Measurements from ENCODE around the gene CIAO3.

The CIAO3 gene

GRCh38 chr16:721765-722540 is 18.8 kb downstream of the CIAO3 start:
- no peak for DNase-seq

- peak; percentile 86 for DNase-seq
Observed at GRCh38 chr16:720990-721764, 19.6 kb downstream of the CIAO3 start, which contains the start of gene ANTKMT. Gene ANTKMT (plus strand): TSS chr16:721146. CDS start chr16:721275, 129 bp downstream.

- peak; percentile 66 for DNase-seq
Observed at GRCh38 chr16:720447-720989, 20.3 kb downstream of the CIAO3 start.

GRCh38 chr16:719815-720446 is 20.9 kb downstream of the CIAO3 start:
- DNase-seq = no peak

- no peak for DNase-seq
Observed at GRCh38 chr16:718922-719321, 21.9 kb downstream of the CIAO3 start.

GRCh38 chr16:718389-718788 is 22.4 kb downstream of the CIAO3 start:
- DNase-seq = no peak

- DNase-seq = no peak
Observed at GRCh38 chr16:717450-718245, 23.1 kb downstream of the CIAO3 start.

- DNase-seq = no peak
Observed at GRCh38 chr16:716768-717325, 23.9 kb downstream of the CIAO3 start.

- no peak for DNase-seq
Observed at GRCh38 chr16:716200-716568, 24.6 kb downstream of the CIAO3 start.

- no peak for DNase-seq
Observed at GRCh38 chr16:715477-716199, 25.2 kb downstream of the CIAO3 start.

GRCh38 chr16:714558-715476 is 26.0 kb downstream of the CIAO3 start, which contains the start of gene METRN:
Gene METRN (plus strand): TSS chr16:715118. CDS start chr16:715290, 172 bp downstream.
- DNase-seq = peak; percentile 89

- DNase-seq = no peak
Observed at GRCh38 chr16:714079-714478, 26.7 kb downstream of the CIAO3 start.

GRCh38 chr16:712740-713250 is 28.0 kb downstream of the CIAO3 start:
- peak; percentile 58 for DNase-seq

- peak; percentile 78 for DNase-seq
Observed at GRCh38 chr16:711548-712320, 29.1 kb downstream of the CIAO3 start.

- DNase-seq = no peak
Observed at GRCh38 chr16:711084-711483, 29.7 kb downstream of the CIAO3 start.

GRCh38 chr16:710500-711075 is 30.2 kb downstream of the CIAO3 start:
- no peak for DNase-seq

- no peak for DNase-seq
Observed at GRCh38 chr16:709566-710499, 31.0 kb downstream of the CIAO3 start.

- DNase-seq = no peak
Observed at GRCh38 chr16:708959-709358, 31.8 kb downstream of the CIAO3 start.
